ENCODE results near the gene RUVBL2.
"Not testable (repeated sequence)": the region's sequence is repeated elsewhere in the genome, so short reads cannot be mapped to it uniquely, and the experiment has no call there.

DNA sequence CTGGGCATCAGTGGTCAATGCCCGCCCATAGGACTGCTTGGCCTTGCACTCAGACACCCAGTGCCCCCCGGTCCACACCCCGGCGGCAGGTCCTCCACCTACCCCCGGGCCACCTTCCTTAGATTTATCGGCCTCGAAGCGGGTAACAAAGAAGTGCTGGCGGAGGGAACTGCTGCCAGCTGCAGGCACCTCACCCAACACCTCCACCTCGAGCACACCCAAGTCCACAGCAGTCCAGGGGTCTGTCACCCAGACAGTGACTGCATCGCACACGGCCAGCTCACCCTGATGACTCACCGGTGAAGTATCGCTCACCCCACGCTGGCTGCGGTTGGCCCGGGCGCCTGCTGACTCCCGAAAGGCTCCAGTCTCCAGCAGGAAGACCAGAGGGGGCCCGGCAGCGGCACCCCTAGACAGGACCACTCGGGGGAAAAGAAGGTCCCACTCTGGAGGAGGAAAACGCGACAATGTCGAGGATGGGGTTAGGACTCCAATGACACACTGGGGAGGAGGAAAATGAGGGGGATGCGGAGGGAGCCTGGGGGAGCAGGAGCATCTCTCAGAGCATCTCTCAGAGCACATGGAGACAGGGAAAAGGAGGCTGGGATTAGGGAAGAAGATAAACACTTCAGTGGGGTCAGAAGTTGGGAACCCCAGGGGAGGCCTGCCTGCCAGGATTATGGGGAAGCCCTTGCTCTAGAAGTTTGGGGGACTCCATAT is 45.0 kb downstream of the RUVBL2 start:
- TF ChIP-seq POLR2A (IDR thresholded peaks at IDR 0.05; ENCODE audit: low read length); GATA1 (IDR thresholded peaks at IDR 0.05; ENCODE audit: low read depth, low read length): not testable (repeated sequence)

Data from erythroblast (primary cell).